Bronchial epithelial cell (primary cell): Measurements from ENCODE around the gene TMIE. TPM values are rescaled to one million over a fixed set of nuclear protein-coding genes. Genes with fewer than 3 reads are reported as not detected.

ENCODE experiments used
- DNase-seq: peaks from one replicate; pipeline ENCODE4 v3.0.0-alpha.2; 2010; ENCODE audit warnings: low read depth
- FAIRE-seq: peaks from 2 replicates; lab custom pipeline; 2011; peaks lifted over from hg19 to GRCh38; lab: Jason Lieb, UNC
- H3K27me3 ChIP-seq: 2 replicates; pipeline ENCODE4 v1.5.1; 2011; ENCODE audit warnings: low read length; ENCODE audit not compliant: control insufficient read depth, insufficient read depth
- H3K36me3 ChIP-seq: 2 replicates; pipeline ENCODE4 v1.5.1; 2011; ENCODE audit warnings: low read length; ENCODE audit not compliant: control insufficient read depth, insufficient read depth
- H3K4me3 ChIP-seq: 2 replicates; pipeline ENCODE4 v1.5.1; 2011; ENCODE audit warnings: mild to moderate bottlenecking, low read depth, low read length, control low read depth
- CTCF ChIP-seq: IDR thresholded peaks from 2 replicates; pipeline ENCODE4 v1.5.1; 2011; ENCODE audit warnings: mild to moderate bottlenecking, moderate library complexity, low read length, control low read depth, inconsistent platforms; ENCODE audit not compliant: insufficient read depth, severe bottlenecking
- total RNA-seq: library from RNA; depleted of rRNA; stranded (reverse); fragments of >200 nt; gene quantifications from 2 replicates; pipeline ENCODE4 v1.2.1, GENCODE V29; 2014

TMIE gene
- total RNA-seq, 1 donor from 2014 or later, result 1.6 TPM

- DNase-seq (no peak), FAIRE-seq (no peak)
- Histone ChIP-seq H3K27me3 (no peaks in the 10 kb centered on the region), H3K36me3 (no peaks in the 10 kb centered on the region), H3K4me3 (no peak overlapping the region)
- no peak for TF ChIP-seq CTCF
These were observed 55.5 kb downstream of the TMIE start for GRCh38 chr3:46756642-46757041.

DNA sequence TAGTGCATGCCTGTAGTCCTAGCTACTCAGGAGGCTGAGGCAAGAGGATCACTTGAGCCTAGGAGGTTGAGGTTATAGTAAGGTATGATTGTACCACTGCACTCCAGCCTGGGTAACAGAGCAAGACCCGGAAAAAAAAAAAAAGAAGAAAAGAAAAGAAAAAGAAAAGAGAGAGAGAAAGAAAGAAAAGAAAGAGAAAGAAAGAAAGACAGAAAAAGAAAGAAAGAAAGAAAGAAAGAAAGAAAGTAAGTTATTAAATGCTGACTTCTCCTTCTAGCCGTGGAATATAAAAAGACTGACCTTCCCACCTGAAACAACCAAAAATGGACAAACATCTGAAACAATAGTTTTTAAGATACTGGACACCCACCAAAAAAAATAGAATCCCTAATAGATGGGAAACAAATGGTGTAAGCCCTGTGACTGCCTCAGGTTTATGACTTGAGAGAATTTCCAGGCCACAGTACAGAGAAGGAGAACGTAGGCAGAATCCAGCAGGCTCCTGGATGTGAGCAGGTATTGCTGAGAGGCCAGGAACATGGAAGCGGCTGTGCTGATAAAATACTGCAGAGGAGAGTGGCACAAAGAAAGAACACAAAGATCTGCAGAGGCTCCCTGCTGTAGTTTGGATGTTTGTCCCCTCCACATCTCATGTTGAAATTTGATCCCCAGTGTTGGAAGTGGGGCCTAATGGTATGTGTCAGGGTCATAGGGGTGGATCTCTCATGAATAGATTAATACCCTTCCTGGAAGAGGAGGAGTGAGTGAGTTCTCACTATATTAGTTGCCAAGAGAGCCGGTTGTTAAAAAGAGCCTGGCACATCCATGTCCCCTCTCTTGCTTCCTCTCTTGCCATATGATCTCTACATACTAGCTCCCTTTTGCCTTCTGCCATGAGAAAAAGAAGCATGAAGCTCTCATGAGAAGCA is 58.3 kb downstream of the TMIE start:
- no peak for TF ChIP-seq CTCF
- Histone ChIP-seq H3K27me3 (no peaks in the 10 kb centered on the region), H3K4me3 (no peak overlapping the region), H3K36me3 (no peaks in the 10 kb centered on the region)
- FAIRE-seq (no peak), DNase-seq (no peak)

Other genes with a start within 250 kb of the TMIE start
- gene LTF, start 236.5 kb upstream of the TMIE start, total RNA-seq, result under 0.01 TPM in 1 of 2 replicates, not detected in the other
- gene RTP3, start 203.4 kb upstream of the TMIE start, total RNA-seq, result not detected in 2 replicates
- under 0.01 and 0.26 TPM in 2 replicates for gene LRRC2, start 135.1 kb upstream of the TMIE start, total RNA-seq
- not detected in 2 replicates for gene FAM240A, start 88.9 kb upstream of the TMIE start, total RNA-seq
- 163 and 240 TPM in 2 replicates for gene ALS2CL, start 7.7 kb upstream of the TMIE start, total RNA-seq
- not detected in 2 replicates for gene PRSS50, start 16.5 kb downstream of the TMIE start, total RNA-seq
- gene MYL3, start 162.1 kb downstream of the TMIE start, total RNA-seq, result not detected in 2 replicates
- not detected in 2 replicates for gene PTH1R, start 176.3 kb downstream of the TMIE start, total RNA-seq